HEK293 (cell line): ENCODE measurements around the gene MAGOHB.

Experiments
- CTCF ChIP-seq: fragments of 450-650 bp; formaldehyde crosslinking; IDR thresholded peaks from 2 replicates; pipeline ENCODE4 v1.5.1; 2016; ENCODE audit warnings: missing biosample characterization, missing genetic modification characterization
- MEIS1 ChIP-seq: sonication (generic); formaldehyde crosslinking; IDR thresholded peaks from 2 replicates; pipeline ENCODE4 v1.8.1; 2022; ENCODE audit warnings: missing genetic modification reagents, mild to moderate bottlenecking, borderline replicate concordance
- SP3 ChIP-seq: fragments of 450-650 bp; formaldehyde crosslinking; IDR thresholded peaks from 2 replicates; pipeline ENCODE4 v1.5.1; 2016; ENCODE audit warnings: missing biosample characterization, missing genetic modification characterization
- TCF7L2 ChIP-seq: IDR thresholded peaks from 2 replicates; pipeline ENCODE4 v1.6.1; 2011; ENCODE audit warnings: low read depth, mild to moderate bottlenecking, inconsistent platforms, low read length, moderate library complexity, borderline replicate concordance
- ZBTB11 ChIP-seq: fragments of 450-650 bp; formaldehyde crosslinking; conservative IDR thresholded peaks from 2 replicates; pipeline ENCODE4 v1.5.1; 2016; ENCODE audit warnings: low read depth, missing biosample characterization, missing genetic modification characterization
- ZBTB21 ChIP-seq: fragments of 450-650 bp; formaldehyde crosslinking; IDR thresholded peaks from 2 replicates; pipeline ENCODE4 v1.5.1; 2017; ENCODE audit warnings: missing biosample characterization, missing genetic modification characterization
- ZBTB44 ChIP-seq: fragments of 450-650 bp; IDR thresholded peaks from 2 replicates; pipeline ENCODE4 v1.5.1; 2018; ENCODE audit warnings: missing biosample characterization, mild to moderate bottlenecking, missing genetic modification characterization
- ZNF621 ChIP-seq: fragments of 450-650 bp; formaldehyde crosslinking; IDR thresholded peaks from 2 replicates; pipeline ENCODE4 v1.5.1; 2017; ENCODE audit warnings: missing biosample characterization, missing genetic modification characterization
- ZNF747 ChIP-seq: fragments of 450-650 bp; formaldehyde crosslinking; IDR thresholded peaks from 2 replicates; pipeline ENCODE4 v1.5.1; 2016; ENCODE audit warnings: missing biosample characterization, missing genetic modification characterization
- ZNF768 ChIP-seq: fragments of 450-650 bp; formaldehyde crosslinking; IDR thresholded peaks from 2 replicates; pipeline ENCODE4 v1.5.1; 2018; ENCODE audit warnings: missing biosample characterization, mild to moderate bottlenecking, missing genetic modification characterization
- ZNF792 ChIP-seq: fragments of 450-650 bp; formaldehyde crosslinking; IDR thresholded peaks from 2 replicates; pipeline ENCODE4 v1.5.1; 2016; ENCODE audit warnings: missing biosample characterization, missing genetic modification characterization
- ZNF830 ChIP-seq: fragments of 450-650 bp; IDR thresholded peaks from 2 replicates; pipeline ENCODE4 v1.5.0; 2018; ENCODE audit warnings: missing biosample characterization, missing genetic modification characterization, low read depth, mild to moderate bottlenecking, moderate library complexity

- TF ChIP-seq ZNF792 (tag by site-specific recombination) = no peak
- TF ChIP-seq CTCF (tag by site-specific recombination) = no peak
- no peak for TF ChIP-seq ZNF621
- no peak for TF ChIP-seq ZNF768 (tag by site-specific recombination)
- no peak for TF ChIP-seq MEIS1
- TF ChIP-seq ZNF830 (tag by site-specific recombination) = no peak
- no peak for TF ChIP-seq ZBTB11 (tag by site-specific recombination)
- no peak for TF ChIP-seq TCF7L2
- TF ChIP-seq SP3 (tag by site-specific recombination) = no peak
- TF ChIP-seq ZBTB21 (tag by site-specific recombination) = no peak
- TF ChIP-seq ZBTB44 (tag by site-specific recombination) = no peak
- TF ChIP-seq ZNF747 (tag by site-specific recombination) = no peak
These were observed 32.5 kb upstream of the MAGOHB start for GRCh38 chr12:10645910-10646309.
